B cell (primary cell): ENCODE measurements around the gene CYP2D6. TPM values are rescaled to one million over a fixed set of nuclear protein-coding genes. Genes with fewer than 3 reads are reported as not detected.

Experiments used
- ATAC-seq: fragments of 200-7000 bp; cut with Tn5 transposase; one replicate; pipeline ENCODE4 v1.10.0; 2021; ENCODE audit warnings: low read depth, mild to moderate bottlenecking, moderate number of reproducible peaks, moderate library complexity
- CTCF ChIA-PET: fragments of 350-600 bp; sonication (Branson Sonifier 250); formaldehyde crosslinking; loops from one replicate; lab custom pipeline; 2021; ENCODE audit warnings: antibody characterized with exemption, inconsistent platforms; lab: Charles Lee
- POLR2A ChIA-PET: fragments of 350-600 bp; sonication (Branson Sonifier 250); formaldehyde crosslinking; loops from one replicate; lab custom pipeline; 2021; ENCODE audit warnings: antibody characterized with exemption; lab: Charles Lee
- DNase-seq: peaks from one replicate; pipeline ENCODE4 v3.0.0; 2013
- H2AFZ ChIP-seq: 2 replicates; pipeline ENCODE4 v1.6.1; 2012; ENCODE audit warnings: mild to moderate bottlenecking, low read depth, low read length; ENCODE audit not compliant: insufficient read depth, poor library complexity, severe bottlenecking
- H3K27ac ChIP-seq, 2 donors: 1 replicate in 1 of 2; 2 replicates in 1 of 2; pipeline ENCODE4 v1.5.1; 2012 to 2013; ENCODE audit warnings: low read length in 2 of 2, mild to moderate bottlenecking in 2 of 2, moderate library complexity in 1 of 2
- H3K27me3 ChIP-seq, 4 experiments: fragments of 200-600 bp in 1 of 4; sonication (generic) in 1 of 4; replicated peaks in 1 of 4; 1 replicate in 2 of 4; 2 replicates in 2 of 4; pipeline versions ENCODE4 v1.6.1 to v1.7.0; 2013 to 2016; ENCODE audit warnings: low read length in 3 of 4, mild to moderate bottlenecking in 2 of 4, mixed read lengths in 1 of 4, moderate library complexity in 1 of 4; ENCODE audit not compliant: insufficient read depth in 4 of 4, control insufficient read depth in 3 of 4; ENCODE audit errors: control extremely low read depth in 1 of 4
- H3K36me3 ChIP-seq, 2 experiments: replicated peaks in 1 of 2; 1 replicate in 1 of 2; 2 replicates in 1 of 2; pipeline versions ENCODE4 v1.6.1 to v1.7.1; 2013; ENCODE audit warnings: low read length in 1 of 2; ENCODE audit not compliant: insufficient read depth in 2 of 2, control insufficient read depth in 1 of 2; ENCODE audit errors: control extremely low read depth in 1 of 2, extremely low read depth in 1 of 2
- H3K4me1 ChIP-seq, 2 donors: fragments of 200-600 bp in 1 of 2; sonication (generic) in 1 of 2; 1 replicate in 1 of 2; 2 replicates in 1 of 2; pipeline versions ENCODE4 v1.5.1 to v1.6.1; 2013 to 2017; ENCODE audit warnings: low read length in 2 of 2; ENCODE audit not compliant: control insufficient read depth in 2 of 2, insufficient read depth in 2 of 2
- H3K4me2 ChIP-seq: replicated peaks from 2 replicates; pipeline ENCODE3; 2012; ENCODE audit warnings: mild to moderate bottlenecking, low read depth, low read length; ENCODE audit not compliant: poor library complexity, severe bottlenecking
- H3K4me3 ChIP-seq, 5 experiments: fragments of 200-600 bp in 1 of 5; sonication (generic) in 1 of 5; 1 replicate in 3 of 5; 2 replicates in 2 of 5; pipeline versions ENCODE4 v1.5.1 to v1.7.0; 2011 to 2016; ENCODE audit warnings: low read length in 4 of 5, mild to moderate bottlenecking in 4 of 5, low read depth in 2 of 5, control low read depth in 1 of 5, moderate library complexity in 1 of 5; ENCODE audit not compliant: insufficient read depth in 1 of 5; ENCODE audit errors: control extremely low read depth in 1 of 5, extremely low read depth in 1 of 5
- H3K79me2 ChIP-seq: fragments of 200-600 bp; sonication (generic); one replicate; pipeline ENCODE4 v1.6.0; 2016; ENCODE audit warnings: low read length; ENCODE audit not compliant: control insufficient read depth, insufficient read depth
- H3K9ac ChIP-seq: fragments of 200-600 bp; sonication (generic); 2 replicates; pipeline ENCODE4 v1.6.1; 2017; ENCODE audit warnings: mild to moderate bottlenecking, low read length, moderate library complexity
- H3K9me3 ChIP-seq, 3 donors: one replicate each; pipeline versions ENCODE4 v1.6.1 to v1.7.1; 2013; ENCODE audit warnings: low read length in 2 of 3; ENCODE audit not compliant: control insufficient read depth in 2 of 3, insufficient read depth in 1 of 3; ENCODE audit errors: control extremely low read depth in 1 of 3
- H4K20me1 ChIP-seq: 2 replicates; pipeline ENCODE4 v1.6.0; 2012; ENCODE audit warnings: mild to moderate bottlenecking, low read length; ENCODE audit not compliant: insufficient read depth, control insufficient read depth, poor library complexity, severe bottlenecking
- H3K27ac Mint-ChIP-seq: one replicate; pipeline ENCODE4 v1.8.0; 2021; ENCODE audit warnings: mixed read lengths
- H3K27me3 Mint-ChIP-seq: one replicate; pipeline ENCODE4 v1.8.0; 2021; ENCODE audit warnings: mixed read lengths
- H3K4me1 Mint-ChIP-seq: one replicate; pipeline ENCODE4 v1.8.0; 2021; ENCODE audit warnings: mixed read lengths
- H3K4me3 Mint-ChIP-seq: one replicate; pipeline ENCODE4 v1.8.0; 2021; ENCODE audit warnings: mixed read lengths
- H3K9me3 Mint-ChIP-seq: one replicate; pipeline ENCODE4 v1.8.0; 2022; ENCODE audit warnings: mixed read lengths; ENCODE audit not compliant: insufficient read depth
- CTCF ChIP-seq: fragments of 200-600 bp; IDR thresholded peaks from one replicate; pipeline ENCODE4 v1.8.0; 2022; ENCODE audit warnings: antibody characterized with exemption, mild to moderate bottlenecking
- EZH2 ChIP-seq: IDR thresholded peaks from 2 replicates; pipeline ENCODE4 v1.6.1; 2012; ENCODE audit warnings: borderline replicate concordance, low read depth, mild to moderate bottlenecking, moderate library complexity, low read length; ENCODE audit not compliant: insufficient read depth, poor library complexity, severe bottlenecking
- WGBS: methylation state at CpG from one replicate; pipeline ENCODE4 v1.1.5; 2013; ENCODE audit warnings: missing lambda C conversion rate; ENCODE audit not compliant: insufficient coverage; 5-methylcytosine and 5-hydroxymethylcytosine counted together
- intact Hi-C: fragments of 100-400 bp; cut with micrococcal nuclease; formaldehyde crosslinking; loops from one replicate; pipeline ENCODE4 v1.10.0; 2022
- polyA plus RNA-seq: library from polyadenylated mRNA; depleted of rRNA; stranded (reverse); fragments of >200 nt; gene quantifications from 2 replicates; pipeline ENCODE4 v1.2.3, GENCODE V29; 2012
- total RNA-seq, 2 donors: library from RNA; stranded (reverse); fragments of 120-200 nt in 1 of 2; gene quantifications; 1 replicate in 1 of 2; 2 replicates in 1 of 2; pipeline versions ENCODE4 v1.2.3 to v1.2.4, GENCODE V29; 2013 to 2022

The CYP2D6 gene
- total and polyA plus RNA-seq, 2 donors (not counting 1 experiment from before 2014, with no cell fraction given) = 3.1 to 3.9 TPM

GRCh38 chr22:42086051-42086450 is 44.6 kb downstream of the CYP2D6 start:
- CTCF ChIA-PET = interaction anchor here (0.6 kb wide), 1 partner anchor 365 kb away, joined by 4 read pairs; no protein-coding TSS in a partner anchor
- H3K27me3 Mint-ChIP-seq = no peaks in the 10 kb centered on the region
- no peaks in the 10 kb centered on the region for H3K9me3 Mint-ChIP-seq
- WGBS = 100% methylated on average over 6 of the region's 6 CpGs
- Histone ChIP-seq H3K4me1 (peaks cover 14 to 20% of the 10 kb centered on the region in 2 donors), H3K4me2 (no peak overlapping the region), H4K20me1 (peaks cover 15% of the 10 kb centered on the region), H2AFZ (no peak overlapping the region), H3K4me3 (no peak overlapping the region), H3K79me2 (peaks cover 81% of the 10 kb centered on the region), H3K9ac (no peak overlapping the region), H3K27ac (no peak overlapping the region), H3K27me3 (no peaks in the 10 kb centered on the region), H3K9me3 (no peaks in the 10 kb centered on the region), H3K36me3 (peaks cover 0 to 52% of the 10 kb centered on the region in 2 experiments)
- H3K4me3 Mint-ChIP-seq = no peak overlapping the region
- ATAC-seq = no peak
- intact Hi-C loops = no loop called here
- no peak overlapping the region for H3K27ac Mint-ChIP-seq
- POLR2A ChIA-PET = no interaction called here
- no peak for DNase-seq
- peaks cover 45% of the 10 kb centered on the region for H3K4me1 Mint-ChIP-seq
- no peak for TF ChIP-seq EZH2
- no peak for TF ChIP-seq CTCF

- Histone ChIP-seq H3K27me3 (no peaks in the 10 kb centered on the region), H3K36me3 (peaks cover 0 to 52% of the 10 kb centered on the region in 2 experiments), H3K9me3 (no peaks in the 10 kb centered on the region), H3K4me3 (no peak overlapping the region), H3K4me1 (peaks cover 21 to 26% of the 10 kb centered on the region in 2 donors), H4K20me1 (peaks cover 15% of the 10 kb centered on the region), H2AFZ (no peak overlapping the region), H3K9ac (no peak overlapping the region), H3K79me2 (peaks cover 89% of the 10 kb centered on the region), H3K4me2 (no peak overlapping the region), H3K27ac (no peak overlapping the region)
- ATAC-seq (no peak), DNase-seq (no peak)
- Mint-ChIP-seq H3K9me3 (no peaks in the 10 kb centered on the region), H3K27ac (no peak overlapping the region), H3K27me3 (no peaks in the 10 kb centered on the region), H3K4me1 (peaks cover 50% of the 10 kb centered on the region), H3K4me3 (no peak overlapping the region)
- ChIA-PET CTCF (no interaction called here), POLR2A (interaction anchor here (0.6 kb wide), 1 partner anchor 166 kb away, joined by 4 read pairs; no protein-coding TSS in a partner anchor)
- WGBS = 100% methylated on average over 6 of the region's 8 CpGs
- intact Hi-C loops = no loop called here
- TF ChIP-seq CTCF (no peak), EZH2 (no peak)
Observed at GRCh38 chr22:42084874-42085273, 45.7 kb downstream of the CYP2D6 start.
